Smooth muscle cell (in vitro differentiated cells): ENCODE results near the gene IL24. TPM values are rescaled to one million over a fixed set of nuclear protein-coding genes. Genes with fewer than 3 reads are reported as not detected.

Source experiments
- DNase-seq: peaks from one replicate; lab custom pipeline; 2025; ENCODE audit not compliant: unreplicated experiment; lab: John Stamatoyannopoulos, UW
- H2AFZ ChIP-seq: fragments of 200-600 bp; sonication (generic); 2 replicates; pipeline ENCODE4 v1.6.0; 2016; ENCODE audit warnings: antibody characterized with exemption, low read depth, mild to moderate bottlenecking
- H3F3A ChIP-seq: fragments of 200-600 bp; sonication (generic); 2 replicates; pipeline ENCODE4 v1.6.0; 2017; ENCODE audit warnings: antibody characterized with exemption, low read depth
- H3K27ac ChIP-seq: fragments of 200-600 bp; sonication (generic); 2 replicates; pipeline ENCODE4 v1.5.1; 2016; ENCODE audit warnings: low read depth, mild to moderate bottlenecking
- H3K27me3 ChIP-seq: fragments of 200-600 bp; sonication (generic); 2 replicates; pipeline ENCODE4 v1.6.1; 2016; ENCODE audit warnings: low read depth, mild to moderate bottlenecking
- H3K36me3 ChIP-seq: fragments of 200-600 bp; sonication (generic); 2 replicates; pipeline ENCODE4 v1.5.1; 2016; ENCODE audit warnings: low read depth
- H3K4me1 ChIP-seq: fragments of 200-600 bp; sonication (generic); 2 replicates; pipeline ENCODE4 v1.5.1; 2016; ENCODE audit warnings: low read depth
- H3K4me2 ChIP-seq: fragments of 200-600 bp; sonication (generic); 2 replicates; pipeline ENCODE4 v1.6.0; 2016; ENCODE audit warnings: mild to moderate bottlenecking
- H3K4me3 ChIP-seq: fragments of 200-600 bp; sonication (generic); 2 replicates; pipeline ENCODE4 v1.5.1; 2016; ENCODE audit warnings: mild to moderate bottlenecking
- H3K79me2 ChIP-seq: fragments of 200-600 bp; sonication (generic); 2 replicates; pipeline ENCODE4 v1.6.0; 2016; ENCODE audit warnings: low read depth, mild to moderate bottlenecking
- H3K9ac ChIP-seq: fragments of 200-600 bp; sonication (generic); 2 replicates; pipeline ENCODE4 v1.6.0; 2016; ENCODE audit warnings: low read depth
- H3K9me3 ChIP-seq: fragments of 200-600 bp; sonication (generic); replicated peaks from 2 replicates; pipeline ENCODE4 v1.5.1; 2016; ENCODE audit warnings: low read depth
- H4K20me1 ChIP-seq: fragments of 200-600 bp; sonication (generic); 2 replicates; pipeline ENCODE4 v1.6.0; 2016; ENCODE audit warnings: low read depth
- CTCF ChIP-seq: fragments of 200-600 bp; sonication (generic); IDR thresholded peaks from 2 replicates; pipeline ENCODE4 v1.5.1; 2017; ENCODE audit warnings: borderline replicate concordance, mild to moderate bottlenecking, antibody characterized with exemption; ENCODE audit not compliant: insufficient read depth, poor library complexity, severe bottlenecking
- WGBS: methylation state at CpG from one replicate; pipeline ENCODE4 v1.1.7; 2016; ENCODE audit warnings: low lambda C conversion rate; 5-methylcytosine and 5-hydroxymethylcytosine counted together
- polyA plus RNA-seq: library from polyadenylated mRNA; unstranded; fragments of >200 nt; fragmentation: Nextera tagmentation; extraction: Ambion mirVana; gene quantifications from 2 replicates; pipeline ENCODE4 v1.2.1, GENCODE V29; 2016
- total RNA-seq: library from RNA; depleted of rRNA; stranded (reverse); fragments of >200 nt; gene quantifications from 2 replicates; pipeline ENCODE4 v1.2.3, GENCODE V29; 2014

The IL24 gene
- total and polyA plus RNA-seq, 2 experiments from 2014 or later, result 1.5 to 1.9 TPM

GRCh38 chr1:206909161-206909882, 12.1 kb downstream of the IL24 start:
- Histone ChIP-seq H3K4me3 (peak overlapping the region; percentile 59), H3K27ac (no peak overlapping the region)

GRCh38 chr1:206909883-206910318, 12.7 kb downstream of the IL24 start:
- Histone ChIP-seq H2AFZ (peak overlapping the region; percentile 65), H3K4me1 (no peaks in the 10 kb centered on the region), H3K4me3 (peak overlapping the region; percentile 59), H3K9ac (peak overlapping the region; percentile 45), H3K79me2 (no peaks in the 10 kb centered on the region), H3K9me3 (no peaks in the 10 kb centered on the region), H3K27ac (no peak overlapping the region), H4K20me1 (no peaks in the 10 kb centered on the region), H3K4me2 (peak overlapping the region; percentile 98), H3K36me3 (no peaks in the 10 kb centered on the region), H3K27me3 (peaks cover 44% of the 10 kb centered on the region), H3F3A (no peaks in the 10 kb centered on the region)
- DNase-seq, result no peak
- no peak for TF ChIP-seq CTCF
- 30% methylated on average over 14 of the region's 14 CpGs for WGBS

More at GRCh38 chr1:206909161-206909882, 12.1 kb downstream of the IL24 start:
- peak overlapping the region; percentile 45 for H3K9ac ChIP-seq
- no peaks in the 10 kb centered on the region for H4K20me1 ChIP-seq
- peak; percentile 4 for TF ChIP-seq CTCF
- H3F3A ChIP-seq, result no peaks in the 10 kb centered on the region
- no peak for DNase-seq
- H3K9me3 ChIP-seq, result no peaks in the 10 kb centered on the region
- peak overlapping the region; percentile 98 for H3K4me2 ChIP-seq
- WGBS, result 1% methylated on average over 60 of the region's 69 CpGs
- H3K79me2 ChIP-seq, result no peaks in the 10 kb centered on the region
- no peaks in the 10 kb centered on the region for H3K4me1 ChIP-seq
- peak overlapping the region; percentile 65 for H2AFZ ChIP-seq
- peaks cover 40% of the 10 kb centered on the region for H3K27me3 ChIP-seq
- H3K36me3 ChIP-seq, result no peaks in the 10 kb centered on the region

- 0% methylated on average over 1 of the region's 1 CpG for WGBS
- no peak overlapping the region for H3K4me2 ChIP-seq
- H3K9me3 ChIP-seq, result no peaks in the 10 kb centered on the region
- H3F3A ChIP-seq, result no peaks in the 10 kb centered on the region
- H3K79me2 ChIP-seq, result no peaks in the 10 kb centered on the region
- TF ChIP-seq CTCF, result peak; percentile 80
- H3K27ac ChIP-seq, result no peak overlapping the region
- no peak overlapping the region for H3K4me3 ChIP-seq
- peaks cover 56% of the 10 kb centered on the region for H3K27me3 ChIP-seq
- H3K9ac ChIP-seq, result no peak overlapping the region
- no peaks in the 10 kb centered on the region for H4K20me1 ChIP-seq
- DNase-seq, result no peak
- no peaks in the 10 kb centered on the region for H3K4me1 ChIP-seq
- no peaks in the 10 kb centered on the region for H3K36me3 ChIP-seq
- H2AFZ ChIP-seq, result no peak overlapping the region
These were observed 13.9 kb downstream of the IL24 start for GRCh38 chr1:206911064-206911663.
